WI38 (cell line): ENCODE results near the gene ABCA13.

Experiments used
- H3K4me3 ChIP-seq: 2 replicates; pipeline ENCODE4 v1.5.1; 2011; ENCODE audit warnings: low read depth, mild to moderate bottlenecking, control low read depth, low read length
- TF ChIP-seq, protein P1 (sequence below): IDR thresholded peaks from 2 replicates; pipeline ENCODE4 v1.5.1; 2012; ENCODE audit warnings: low read depth, mild to moderate bottlenecking, control low read depth, low read length

Gene ABCA13

DNA sequence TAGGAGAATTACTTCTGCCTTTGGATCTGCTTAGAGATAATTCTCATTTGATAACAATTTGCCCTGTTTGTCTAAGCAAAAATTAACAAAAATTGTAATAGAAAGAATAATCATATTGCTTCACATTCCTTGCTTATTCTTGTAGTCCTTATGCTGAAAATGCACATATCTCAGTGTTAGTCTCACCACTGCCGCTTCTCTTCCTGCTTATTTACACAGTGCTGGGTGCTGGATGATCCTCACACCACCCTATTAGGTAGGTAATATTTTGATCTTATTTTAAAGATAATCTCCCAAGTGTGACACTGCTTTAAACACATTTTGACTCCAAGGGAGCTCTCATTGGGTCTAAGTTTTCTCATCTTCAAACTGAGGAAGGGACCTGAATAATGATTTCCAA is 46.0 kb downstream of the ABCA13 start:
- TF ChIP-seq, protein P1, sequence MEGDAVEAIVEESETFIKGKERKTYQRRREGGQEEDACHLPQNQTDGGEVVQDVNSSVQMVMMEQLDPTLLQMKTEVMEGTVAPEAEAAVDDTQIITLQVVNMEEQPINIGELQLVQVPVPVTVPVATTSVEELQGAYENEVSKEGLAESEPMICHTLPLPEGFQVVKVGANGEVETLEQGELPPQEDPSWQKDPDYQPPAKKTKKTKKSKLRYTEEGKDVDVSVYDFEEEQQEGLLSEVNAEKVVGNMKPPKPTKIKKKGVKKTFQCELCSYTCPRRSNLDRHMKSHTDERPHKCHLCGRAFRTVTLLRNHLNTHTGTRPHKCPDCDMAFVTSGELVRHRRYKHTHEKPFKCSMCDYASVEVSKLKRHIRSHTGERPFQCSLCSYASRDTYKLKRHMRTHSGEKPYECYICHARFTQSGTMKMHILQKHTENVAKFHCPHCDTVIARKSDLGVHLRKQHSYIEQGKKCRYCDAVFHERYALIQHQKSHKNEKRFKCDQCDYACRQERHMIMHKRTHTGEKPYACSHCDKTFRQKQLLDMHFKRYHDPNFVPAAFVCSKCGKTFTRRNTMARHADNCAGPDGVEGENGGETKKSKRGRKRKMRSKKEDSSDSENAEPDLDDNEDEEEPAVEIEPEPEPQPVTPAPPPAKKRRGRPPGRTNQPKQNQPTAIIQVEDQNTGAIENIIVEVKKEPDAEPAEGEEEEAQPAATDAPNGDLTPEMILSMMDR, result no peak
- H3K4me3 ChIP-seq, result no peak overlapping the region

DNA sequence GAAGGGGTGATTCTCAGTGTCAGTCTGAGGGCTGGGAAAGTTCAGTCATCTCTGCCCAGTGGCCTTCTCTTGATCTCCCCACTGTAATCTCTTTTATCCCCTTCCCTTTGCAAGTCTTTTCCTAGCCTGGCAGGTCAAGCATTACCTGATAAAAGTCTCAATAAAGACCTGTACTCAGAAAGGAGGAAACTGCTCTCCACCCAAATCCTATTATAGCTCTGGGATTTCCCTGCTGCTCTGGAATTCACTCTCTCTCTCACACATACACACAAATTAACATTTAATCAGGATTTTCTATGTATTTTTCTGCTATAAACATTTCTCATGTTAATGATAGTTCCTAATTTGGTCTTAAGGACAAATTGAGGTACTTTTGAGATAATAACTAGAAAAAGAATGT is 46.5 kb downstream of the ABCA13 start:
- TF ChIP-seq, protein P1, result no peak

DNA sequence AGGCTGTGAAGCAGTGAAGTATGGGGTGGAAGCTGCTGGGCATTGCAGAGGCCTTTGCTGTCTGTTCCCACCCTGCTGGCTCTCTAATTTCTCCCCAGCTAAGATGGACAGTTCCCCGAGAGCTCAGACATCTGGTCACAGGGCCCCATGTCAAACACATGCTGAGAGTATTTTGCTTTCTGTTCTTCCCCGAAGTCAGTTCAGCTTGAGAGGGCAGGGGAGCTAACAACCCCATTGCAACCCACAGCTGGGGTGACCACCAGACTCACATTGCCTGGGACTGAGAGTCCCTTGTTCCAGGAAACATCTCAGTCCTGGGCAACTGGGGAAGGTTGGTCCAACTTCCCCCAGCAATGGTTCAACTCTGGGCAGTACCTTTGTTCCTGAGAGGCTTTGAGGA is 52.8 kb downstream of the ABCA13 start:
- H3K4me3 ChIP-seq, result no peak overlapping the region

More for the DNA sequence above, 46.5 kb downstream of the ABCA13 start:
- no peak overlapping the region for H3K4me3 ChIP-seq

DNA sequence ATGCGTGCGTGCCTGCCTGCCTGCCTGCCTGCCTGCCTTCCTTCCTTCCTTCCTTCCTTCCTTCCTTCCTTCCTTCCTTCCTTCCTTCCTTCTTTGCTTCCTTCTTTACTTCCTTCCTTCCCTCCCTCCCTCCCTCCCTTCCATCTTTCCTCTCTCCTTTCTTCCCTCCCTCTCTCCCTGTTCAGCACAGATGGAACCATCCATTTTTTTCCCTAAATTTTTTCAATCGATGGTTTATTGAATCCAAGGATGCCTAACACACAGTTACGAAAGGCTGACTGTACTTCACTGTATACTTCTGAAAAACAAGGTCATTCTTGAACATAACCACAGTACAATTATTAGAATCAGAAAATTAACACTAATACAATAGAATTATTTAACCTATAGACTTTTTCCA is 53.8 kb downstream of the ABCA13 start:
- no peak overlapping the region for H3K4me3 ChIP-seq
- TF ChIP-seq, protein P1, result no peak

More for the DNA sequence above, 52.8 kb downstream of the ABCA13 start:
- TF ChIP-seq, protein P1, result no peak

DNA sequence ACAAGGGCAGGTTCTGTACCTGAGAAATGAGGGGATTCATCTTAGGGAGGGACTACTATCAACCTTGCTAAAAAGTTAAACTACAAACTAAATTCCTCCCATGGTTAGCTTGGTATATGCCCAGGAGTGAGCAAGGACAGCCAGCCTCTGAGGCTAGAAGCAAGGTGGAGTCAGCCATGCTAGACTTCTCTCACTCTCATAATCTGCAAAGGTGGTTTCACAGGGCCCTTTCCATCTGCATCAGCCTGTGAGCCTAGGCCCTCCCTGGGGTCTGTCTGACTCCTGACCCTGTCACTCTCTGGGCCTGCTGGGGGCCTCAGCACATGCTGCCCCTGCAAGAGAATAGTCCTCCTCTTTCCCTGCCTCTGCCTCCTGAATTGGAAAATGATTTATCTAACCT is 66.1 kb downstream of the ABCA13 start:
- TF ChIP-seq, protein P1, result no peak
- H3K4me3 ChIP-seq, result no peak overlapping the region

DNA sequence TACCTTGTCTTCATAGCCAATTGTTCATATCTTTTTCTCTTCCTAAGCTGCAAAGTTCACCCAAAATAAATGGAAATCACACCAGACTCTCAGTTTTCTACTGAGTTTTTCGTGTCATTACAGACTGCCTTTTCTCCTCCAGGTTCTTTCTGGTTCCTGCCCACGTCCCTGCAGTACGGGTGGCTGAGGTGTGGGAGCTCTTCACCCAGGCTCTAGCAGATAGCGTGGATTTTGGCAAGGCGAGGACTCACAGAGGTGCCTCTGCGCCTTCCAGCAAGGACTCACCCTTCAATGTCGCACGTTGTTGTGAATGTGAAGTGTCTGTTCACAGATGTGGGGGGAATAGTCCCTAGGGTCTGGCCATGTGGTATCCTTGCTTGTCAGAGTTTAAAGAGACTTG is 71.6 kb downstream of the ABCA13 start:
- H3K4me3 ChIP-seq, result no peak overlapping the region
- TF ChIP-seq, protein P1, result no peak

DNA sequence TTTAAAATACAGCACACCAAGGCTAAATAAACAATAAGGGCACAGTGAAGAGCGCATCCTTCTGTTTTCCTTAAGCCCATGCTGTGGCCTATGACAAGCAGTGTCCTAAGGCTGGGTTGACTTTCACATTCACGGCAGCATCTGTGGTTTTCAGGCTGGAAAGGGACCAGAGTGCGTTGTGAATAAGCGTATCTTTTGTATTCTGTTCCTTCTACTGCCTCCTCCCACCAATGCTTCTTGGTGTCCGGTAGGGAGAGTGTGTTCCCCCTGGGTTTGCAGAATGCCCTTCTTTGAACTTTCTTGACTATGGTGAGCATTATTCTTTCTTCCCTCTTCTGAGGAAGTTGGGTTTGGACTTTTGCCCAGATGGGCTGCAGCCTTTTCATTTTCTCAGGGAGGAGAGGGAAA is 73.6 kb downstream of the ABCA13 start:
- TF ChIP-seq, protein P1, result no peak

More for the DNA sequence above, 73.6 kb downstream of the ABCA13 start:
- no peak overlapping the region for H3K4me3 ChIP-seq
